ENCODE data around the gene GALNTL6. TPM values are rescaled to one million over a fixed set of nuclear protein-coding genes. Genes with fewer than 3 reads are reported as not detected.

GALNTL6 gene
- total RNA-seq, 1 experiment from 2014 or later: not detected

DNA sequence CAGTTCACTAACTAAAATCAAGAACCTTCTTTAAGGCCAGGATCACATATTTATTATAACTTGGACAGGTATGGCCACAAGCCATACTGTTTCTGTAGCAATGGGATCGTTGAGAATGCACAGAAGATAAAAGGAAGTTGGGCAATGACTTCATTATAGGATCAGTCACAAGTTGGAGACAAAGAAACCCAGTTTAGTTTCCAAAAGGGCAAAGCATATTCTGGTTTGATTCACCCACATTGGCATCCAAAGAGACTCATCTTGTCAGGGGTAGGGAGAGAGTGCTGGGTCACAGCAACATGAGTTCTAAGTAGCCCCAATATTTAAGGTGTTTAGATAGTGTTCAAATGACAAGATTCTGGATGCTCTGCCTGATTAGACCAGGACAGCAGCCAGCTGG lies 1038.3 kb downstream of the GALNTL6 start:
- no peaks in the 10 kb centered on the region for H3K36me3 ChIP-seq (ENCODE audit: low read depth)
- ChIA-PET CTCF (no interaction called here), POLR2A (ENCODE audit: unreplicated experiment) (no interaction called here)
- no peaks in the 10 kb centered on the region for H3K79me2 ChIP-seq (ENCODE audit: low read depth)
- no TSS peak for BruUV-seq (replicated peaks)
- no peak for TF ChIP-seq EZH2 (IDR thresholded peaks at IDR 0.05; ENCODE audit: low read depth)
- TF ChIP-seq, protein P1, sequence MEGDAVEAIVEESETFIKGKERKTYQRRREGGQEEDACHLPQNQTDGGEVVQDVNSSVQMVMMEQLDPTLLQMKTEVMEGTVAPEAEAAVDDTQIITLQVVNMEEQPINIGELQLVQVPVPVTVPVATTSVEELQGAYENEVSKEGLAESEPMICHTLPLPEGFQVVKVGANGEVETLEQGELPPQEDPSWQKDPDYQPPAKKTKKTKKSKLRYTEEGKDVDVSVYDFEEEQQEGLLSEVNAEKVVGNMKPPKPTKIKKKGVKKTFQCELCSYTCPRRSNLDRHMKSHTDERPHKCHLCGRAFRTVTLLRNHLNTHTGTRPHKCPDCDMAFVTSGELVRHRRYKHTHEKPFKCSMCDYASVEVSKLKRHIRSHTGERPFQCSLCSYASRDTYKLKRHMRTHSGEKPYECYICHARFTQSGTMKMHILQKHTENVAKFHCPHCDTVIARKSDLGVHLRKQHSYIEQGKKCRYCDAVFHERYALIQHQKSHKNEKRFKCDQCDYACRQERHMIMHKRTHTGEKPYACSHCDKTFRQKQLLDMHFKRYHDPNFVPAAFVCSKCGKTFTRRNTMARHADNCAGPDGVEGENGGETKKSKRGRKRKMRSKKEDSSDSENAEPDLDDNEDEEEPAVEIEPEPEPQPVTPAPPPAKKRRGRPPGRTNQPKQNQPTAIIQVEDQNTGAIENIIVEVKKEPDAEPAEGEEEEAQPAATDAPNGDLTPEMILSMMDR (conservative IDR thresholded peaks at IDR 0.05): no peak
- no peaks in the 10 kb centered on the region for H3K9me3 ChIP-seq (ENCODE audit: insufficient read depth, low read depth)
- no peak overlapping the region for H3K4me3 ChIP-seq
- H3K4me1 ChIP-seq (replicated peaks; ENCODE audit: insufficient read depth): no peaks in the 10 kb centered on the region
- intact Hi-C loops (cut with micrococcal nuclease; ENCODE audit: unreplicated experiment): no loop called here
- H3F3A ChIP-seq (ENCODE audit: insufficient read depth, low read depth): no peaks in the 10 kb centered on the region
- no peak overlapping the region for H3K4me2 ChIP-seq
- no peak for DNase-seq
- H2AFZ ChIP-seq: no peak overlapping the region
- H3K27me3 ChIP-seq (ENCODE audit: insufficient read depth, low read depth): no peaks in the 10 kb centered on the region
- H3K9me2 ChIP-seq (ENCODE audit: insufficient read depth): no peaks in the 10 kb centered on the region
- H4K20me1 ChIP-seq (ENCODE audit: insufficient read depth): no peaks in the 10 kb centered on the region
- no peak overlapping the region for H3K27ac ChIP-seq

DNA sequence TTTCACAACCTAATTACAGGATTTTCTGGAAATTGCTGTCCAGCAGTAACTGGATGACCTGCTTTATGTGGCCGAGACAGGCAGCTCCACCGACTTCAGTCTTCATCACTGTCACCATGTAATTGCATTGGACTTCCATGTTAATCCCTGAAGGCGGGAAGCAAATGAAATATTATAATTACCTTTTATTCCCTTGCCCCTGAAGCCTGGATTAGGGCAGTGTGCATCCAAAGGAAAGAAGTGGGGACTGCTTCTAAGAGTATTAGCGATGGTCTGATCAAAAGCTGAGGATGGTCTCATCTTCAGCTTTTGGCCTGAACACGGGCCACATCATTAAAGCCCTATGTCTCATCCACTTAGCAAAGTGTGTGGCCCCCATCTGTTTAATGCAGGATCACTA lies 1043.8 kb downstream of the GALNTL6 start:
- DNase-seq: no peak
- ChIA-PET CTCF (no interaction called here), POLR2A (ENCODE audit: unreplicated experiment) (no interaction called here)
- no peaks in the 10 kb centered on the region for H3K9me2 ChIP-seq (ENCODE audit: insufficient read depth)
- H3K4me1 ChIP-seq (replicated peaks; ENCODE audit: insufficient read depth): no peaks in the 10 kb centered on the region
- intact Hi-C loops (cut with micrococcal nuclease; ENCODE audit: unreplicated experiment): no loop called here
- no peaks in the 10 kb centered on the region for H3K79me2 ChIP-seq (ENCODE audit: low read depth)
- no peaks in the 10 kb centered on the region for H3K27me3 ChIP-seq (ENCODE audit: insufficient read depth, low read depth)
- no peaks in the 10 kb centered on the region for H3K36me3 ChIP-seq (ENCODE audit: low read depth)
- H3K27ac ChIP-seq: no peak overlapping the region
- no peak overlapping the region for H2AFZ ChIP-seq
- BruUV-seq (replicated peaks): no TSS peak
- H3K4me2 ChIP-seq: no peak overlapping the region
- H3K9me3 ChIP-seq (ENCODE audit: insufficient read depth, low read depth): no peaks in the 10 kb centered on the region
- TF ChIP-seq, protein P1 (conservative IDR thresholded peaks at IDR 0.05): no peak
- no peak for TF ChIP-seq EZH2 (IDR thresholded peaks at IDR 0.05; ENCODE audit: low read depth)
- no peaks in the 10 kb centered on the region for H3F3A ChIP-seq (ENCODE audit: insufficient read depth, low read depth)
- no peak overlapping the region for H3K4me3 ChIP-seq
- no peaks in the 10 kb centered on the region for H4K20me1 ChIP-seq (ENCODE audit: insufficient read depth)

DNA sequence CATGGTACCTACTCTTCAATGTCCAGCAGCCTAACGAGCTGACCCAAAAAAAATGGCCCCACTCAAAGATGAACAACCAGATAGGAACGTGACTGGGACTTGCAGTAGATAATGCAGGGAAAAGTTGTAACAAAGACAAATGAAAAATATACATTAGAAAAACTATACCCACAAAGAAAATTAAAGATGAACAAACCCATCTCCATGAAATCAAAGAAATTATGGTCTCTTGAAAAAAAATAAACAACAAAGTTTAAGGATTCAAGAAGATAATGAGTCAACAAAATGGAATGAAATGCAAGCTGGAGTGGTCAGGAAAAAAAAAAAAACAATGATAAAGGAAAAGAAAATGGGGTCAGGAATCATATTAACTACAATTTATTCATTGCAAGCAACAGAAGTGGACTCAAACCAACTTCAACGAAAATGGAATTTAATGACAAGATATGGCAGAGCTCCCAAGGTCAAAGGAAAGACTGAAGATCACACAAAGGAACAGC lies 1045.6 kb downstream of the GALNTL6 start:
- ChIA-PET CTCF (no interaction called here), POLR2A (ENCODE audit: unreplicated experiment) (no interaction called here)
- no peaks in the 10 kb centered on the region for H3K27me3 ChIP-seq (ENCODE audit: insufficient read depth, low read depth)
- no peaks in the 10 kb centered on the region for H3K36me3 ChIP-seq (ENCODE audit: low read depth)
- no peaks in the 10 kb centered on the region for H3K9me2 ChIP-seq (ENCODE audit: insufficient read depth)
- H3K27ac ChIP-seq: no peak overlapping the region
- no peaks in the 10 kb centered on the region for H3K9me3 ChIP-seq (ENCODE audit: insufficient read depth, low read depth)
- H3K4me3 ChIP-seq: no peak overlapping the region
- H3K79me2 ChIP-seq (ENCODE audit: low read depth): no peaks in the 10 kb centered on the region
- intact Hi-C loops (cut with micrococcal nuclease; ENCODE audit: unreplicated experiment): no loop called here
- H3K4me2 ChIP-seq: no peak overlapping the region
- no peak for DNase-seq
- no peaks in the 10 kb centered on the region for H3K4me1 ChIP-seq (replicated peaks; ENCODE audit: insufficient read depth)
- H4K20me1 ChIP-seq (ENCODE audit: insufficient read depth): no peaks in the 10 kb centered on the region
- no peaks in the 10 kb centered on the region for H3F3A ChIP-seq (ENCODE audit: insufficient read depth, low read depth)
- no peak overlapping the region for H2AFZ ChIP-seq
- no peak for TF ChIP-seq EZH2 (IDR thresholded peaks at IDR 0.05; ENCODE audit: low read depth)
- TF ChIP-seq, protein P1 (conservative IDR thresholded peaks at IDR 0.05): no peak
- BruUV-seq (replicated peaks): no TSS peak
